BJ (cell line): Measurements from ENCODE around the gene PSPN. TPM values are rescaled to one million over a fixed set of nuclear protein-coding genes. Genes with fewer than 3 reads are reported as not detected.

ENCODE experiments used
- CTCF ChIA-PET: fragments of 350-600 bp; formaldehyde crosslinking; extraction: SDS; loops from one replicate; lab custom pipeline; 2021; ENCODE audit warnings: antibody characterized with exemption, inconsistent platforms; lab: Yijun Ruan, JAX
- POLR2A ChIA-PET: fragments of 300-600 bp; sonication (Branson Sonifier 250); formaldehyde crosslinking; extraction: SDS; loops from one replicate; lab custom pipeline; 2021; ENCODE audit warnings: antibody characterized with exemption; lab: Charles Lee
- DNase-seq: peaks from one replicate; pipeline ENCODE4 v3.0.0-alpha.2; 2011; ENCODE audit warnings: low read depth
- H3K27me3 ChIP-seq: 2 replicates; pipeline ENCODE4 v1.6.0; 2011; ENCODE audit warnings: low read length; ENCODE audit not compliant: control insufficient read depth, insufficient read depth
- H3K36me3 ChIP-seq: 2 replicates; pipeline ENCODE4 v1.5.1; 2011; ENCODE audit warnings: low read length; ENCODE audit not compliant: control insufficient read depth, insufficient read depth
- H3K4me3 ChIP-seq: 2 replicates; pipeline ENCODE4 v1.5.1; 2011; ENCODE audit warnings: low read depth, mild to moderate bottlenecking, control low read depth, low read length
- CTCF ChIP-seq: IDR thresholded peaks from 2 replicates; pipeline ENCODE4 v1.5.1; 2011; ENCODE audit warnings: low read depth, mild to moderate bottlenecking, control low read depth, inconsistent platforms, low read length, moderate library complexity; ENCODE audit not compliant: insufficient read depth
- polyA plus RNA-seq: library from polyadenylated mRNA; depleted of rRNA; stranded (reverse); fragments of >200 nt; gene quantifications from 2 replicates; pipeline ENCODE4 v1.2.3, GENCODE V29; 2011

Gene PSPN
- polyA plus RNA-seq, 1 experiment = 0.32 TPM

- ChIA-PET CTCF (no interaction called here), POLR2A (no interaction called here)
- no peak for DNase-seq
- TF ChIP-seq CTCF = no peak
- no peaks in the 10 kb centered on the region for H3K27me3 ChIP-seq
- H3K36me3 ChIP-seq = peaks cover 47% of the 10 kb centered on the region
- H3K4me3 ChIP-seq = no peak overlapping the region
These were observed 7.5 kb upstream of the PSPN start for GRCh38 chr19:6383188-6383587.

DNA sequence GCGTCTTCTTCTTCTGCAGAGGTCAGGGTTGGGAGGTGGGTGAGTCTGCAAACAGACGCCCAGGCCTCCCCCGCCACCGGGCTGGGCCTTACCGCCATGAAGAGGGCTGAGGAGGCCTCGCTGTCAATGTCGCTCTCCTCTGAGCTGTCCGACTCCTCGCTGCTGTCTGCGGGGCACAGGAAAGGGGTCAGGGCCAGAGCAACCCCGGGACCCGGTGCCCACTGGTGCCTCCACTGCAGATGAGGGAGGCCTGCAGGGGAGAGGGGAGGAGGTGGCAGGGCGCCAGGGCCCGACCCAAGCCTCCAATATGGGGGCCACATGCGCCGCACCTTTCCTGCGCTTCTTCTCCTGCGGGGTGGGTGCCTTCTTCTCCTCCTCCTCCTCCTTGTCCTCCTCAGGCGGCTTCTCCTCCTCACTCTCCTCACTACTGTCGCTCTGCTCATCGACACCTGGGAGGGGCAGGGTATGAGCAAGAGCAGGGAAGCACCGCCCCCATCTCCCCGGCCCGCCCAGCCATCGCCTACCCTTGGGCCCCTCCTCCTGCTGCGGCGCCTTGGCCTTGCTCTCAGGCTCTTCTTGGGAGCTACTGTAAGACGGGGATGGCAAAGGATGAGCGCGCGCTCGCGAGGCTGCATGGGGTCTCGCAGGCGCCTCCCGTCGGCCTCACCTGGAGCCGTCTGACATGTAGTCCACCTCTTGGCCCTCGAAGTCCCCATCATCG, 5.5 kb upstream of the PSPN start:
- ChIA-PET CTCF (no interaction called here), POLR2A (no interaction called here)
- Histone ChIP-seq H3K27me3 (no peaks in the 10 kb centered on the region), H3K36me3 (peaks cover 35% of the 10 kb centered on the region), H3K4me3 (no peak overlapping the region)
- DNase-seq = no peak
- no peak for TF ChIP-seq CTCF

DNA sequence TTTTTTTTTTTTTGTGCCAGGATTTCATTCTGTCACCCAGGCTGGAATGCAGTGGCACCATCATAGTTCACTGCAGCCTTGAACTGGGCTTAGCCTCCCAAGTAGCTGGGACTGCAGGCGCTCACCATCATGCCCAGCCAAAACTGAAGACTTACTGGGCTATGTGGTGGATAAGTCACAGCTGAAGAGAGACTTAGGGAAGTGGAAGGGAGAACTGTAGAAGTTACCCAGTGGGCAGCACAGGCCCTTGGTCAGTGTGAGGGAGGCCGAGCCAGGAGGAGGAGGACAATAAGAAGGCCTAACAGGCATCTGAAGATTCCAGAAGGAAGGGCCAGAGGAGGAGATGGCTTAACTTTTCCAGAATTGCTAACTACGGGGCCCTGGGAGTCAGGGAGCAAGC, 4.0 kb upstream of the PSPN start:
- ChIA-PET CTCF (no interaction called here), POLR2A (no interaction called here)
- no peak for DNase-seq
- no peaks in the 10 kb centered on the region for H3K27me3 ChIP-seq
- no peak overlapping the region for H3K4me3 ChIP-seq
- peaks cover 31% of the 10 kb centered on the region for H3K36me3 ChIP-seq
- TF ChIP-seq CTCF = no peak

- ChIA-PET POLR2A (no interaction called here), CTCF (no interaction called here)
- H3K36me3 ChIP-seq = peaks cover 29% of the 10 kb centered on the region
- no peaks in the 10 kb centered on the region for H3K27me3 ChIP-seq
- DNase-seq = no peak
- no peak for TF ChIP-seq CTCF
- H3K4me3 ChIP-seq = no peak overlapping the region
These were observed 2.8 kb upstream of the PSPN start for GRCh38 chr19:6378486-6378885.

DNA sequence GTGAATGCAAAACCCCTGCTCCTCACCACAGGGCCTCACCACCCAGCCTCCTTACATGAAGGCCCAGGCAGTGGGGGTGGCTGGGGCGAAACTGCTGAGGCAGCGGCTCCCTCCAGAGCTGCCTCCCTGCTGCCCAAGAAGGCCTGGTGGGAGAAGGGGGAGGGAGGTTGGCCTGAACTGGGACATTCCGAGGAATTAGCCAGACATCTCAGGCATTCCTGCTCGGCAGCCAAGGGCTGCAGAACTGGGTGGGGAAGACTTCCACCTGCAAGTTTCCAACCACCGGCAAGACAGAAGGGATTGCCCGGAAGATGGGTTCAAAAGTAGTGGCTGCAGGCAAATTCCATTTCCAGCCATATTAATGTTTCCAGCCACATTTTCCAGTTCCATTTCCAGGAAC, 2.3 kb upstream of the PSPN start:
- peak; percentile 37 for DNase-seq
- H3K36me3 ChIP-seq = peaks cover 25% of the 10 kb centered on the region
- CTCF ChIA-PET = interaction anchor here (0.6 kb wide), 1 partner anchor 14 kb away, joined by 6 read pairs; no protein-coding TSS in a partner anchor
- POLR2A ChIA-PET = no interaction called here
- no peaks in the 10 kb centered on the region for H3K27me3 ChIP-seq
- no peak overlapping the region for H3K4me3 ChIP-seq
- TF ChIP-seq CTCF = no peak
